Fibroblast of lung (primary cell): ENCODE measurements around the gene OSCAR. TPM values are rescaled to one million over a fixed set of nuclear protein-coding genes. Genes with fewer than 3 reads are reported as not detected.

Experiments used
- DNase-seq, 2 donors: peaks; one replicate each; pipeline versions ENCODE4 v3.0.0 to v3.0.0-alpha.2; 2010; ENCODE audit warnings: low read depth in 2 of 2
- H2AFZ ChIP-seq: 2 replicates; pipeline ENCODE4 v1.5.1; 2012; ENCODE audit warnings: low read length, control low read depth, inconsistent platforms
- H3K27ac ChIP-seq: 2 replicates; pipeline ENCODE4 v1.5.1; 2011; ENCODE audit warnings: low read length, control low read depth; ENCODE audit not compliant: insufficient read depth
- H3K27me3 ChIP-seq: 2 replicates; pipeline ENCODE4 v1.5.1; 2011; ENCODE audit warnings: mild to moderate bottlenecking, low read length; ENCODE audit not compliant: control insufficient read depth, insufficient read depth
- H3K36me3 ChIP-seq: 2 replicates; pipeline ENCODE4 v1.5.1; 2011; ENCODE audit warnings: low read length; ENCODE audit not compliant: control insufficient read depth, insufficient read depth
- H3K4me1 ChIP-seq: 2 replicates; pipeline ENCODE4 v1.5.1; 2011; ENCODE audit warnings: low read length; ENCODE audit not compliant: control insufficient read depth, insufficient read depth; ENCODE audit errors: extremely low read depth
- H3K4me2 ChIP-seq: 2 replicates; pipeline ENCODE4 v1.5.1; 2011; ENCODE audit warnings: low read length, control low read depth; ENCODE audit not compliant: insufficient read depth; ENCODE audit errors: extremely low read depth
- H3K4me3 ChIP-seq, 4 experiments: fragments of 200-600 bp in 1 of 4; sonication (generic) in 1 of 4; replicated peaks in 1 of 4; 2 replicates each; pipeline ENCODE4 v1.5.1; 2011 to 2016; ENCODE audit warnings: low read length in 4 of 4, low read depth in 3 of 4, mild to moderate bottlenecking in 3 of 4, control low read depth in 2 of 4, inconsistent platforms in 1 of 4, mixed read lengths in 1 of 4; ENCODE audit not compliant: insufficient read depth in 1 of 4; ENCODE audit errors: control extremely low read depth in 1 of 4
- H3K79me2 ChIP-seq: 2 replicates; pipeline ENCODE4 v1.5.1; 2012; ENCODE audit warnings: mild to moderate bottlenecking, low read length, inconsistent platforms; ENCODE audit not compliant: control insufficient read depth, insufficient read depth
- H3K9ac ChIP-seq: 2 replicates; pipeline ENCODE4 v1.5.1; 2011; ENCODE audit warnings: mild to moderate bottlenecking, low read length, control low read depth; ENCODE audit not compliant: insufficient read depth
- H3K9me3 ChIP-seq: 2 replicates; pipeline ENCODE4 v1.5.1; 2012; ENCODE audit warnings: low read depth, low read length; ENCODE audit not compliant: control insufficient read depth, insufficient read depth
- H4K20me1 ChIP-seq: 2 replicates; pipeline ENCODE4 v1.5.1; 2011; ENCODE audit warnings: low read length; ENCODE audit not compliant: control insufficient read depth, insufficient read depth; ENCODE audit errors: extremely low read depth
- EZH2 ChIP-seq: IDR thresholded peaks from 2 replicates; pipeline ENCODE4 v1.5.1; 2012; ENCODE audit warnings: low read length, control low read depth, mild to moderate bottlenecking; ENCODE audit errors: missing control alignments
- polyA plus RNA-seq, 2 donors: library from polyadenylated mRNA; depleted of rRNA in 1 of 2; stranded (reverse) in 1 of 2; unstranded in 1 of 2; fragments of >200 nt; gene quantifications; 2 replicates each; pipeline ENCODE4 v1.2.1, GENCODE V29; 2011 to 2012; ENCODE audit warnings: missing spikeins in 1 of 2
- total RNA-seq: library from RNA; depleted of rRNA; stranded (reverse); fragments of >200 nt; gene quantifications from 2 replicates; pipeline ENCODE4 v1.2.1, GENCODE V29; 2014
- TF ChIP-seq, protein P1 (sequence below), 2 donors: IDR thresholded peaks in 1 of 2; conservative IDR thresholded peaks in 1 of 2; 1 replicate in 1 of 2; 2 replicates in 1 of 2; pipeline ENCODE4 v1.5.1; 2011 to 2012; ENCODE audit warnings: low read length in 2 of 2, control low read depth in 1 of 2, inconsistent platforms in 1 of 2, low read depth in 1 of 2, mild to moderate bottlenecking in 1 of 2

Gene OSCAR
- total and polyA plus RNA-seq, 2 donors (not counting 1 experiment from before 2014, with no cell fraction given) = under 0.01 to 0.14 TPM

DNA sequence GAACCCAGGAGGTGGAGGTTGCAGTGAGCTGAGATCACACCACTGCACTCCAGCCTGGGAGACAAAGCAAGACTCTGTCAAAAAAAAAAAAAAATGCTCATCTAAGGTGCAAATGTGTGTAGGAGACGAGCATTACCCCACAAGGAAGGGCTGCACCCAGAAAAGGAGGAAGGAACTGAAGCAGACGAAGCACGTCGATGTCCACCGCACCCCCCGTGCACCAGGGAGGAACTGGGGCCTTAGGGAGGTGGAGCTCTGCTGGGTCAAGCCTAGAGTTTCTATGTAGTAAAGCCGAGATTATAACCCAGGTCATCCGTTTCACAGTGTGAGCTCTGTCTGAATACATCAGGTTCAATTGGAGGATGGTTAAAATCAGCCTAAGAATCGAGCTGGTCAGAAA, 38.0 kb downstream of the OSCAR start:
- no peak for DNase-seq
- TF ChIP-seq EZH2 = no peak
- TF ChIP-seq, protein P1, sequence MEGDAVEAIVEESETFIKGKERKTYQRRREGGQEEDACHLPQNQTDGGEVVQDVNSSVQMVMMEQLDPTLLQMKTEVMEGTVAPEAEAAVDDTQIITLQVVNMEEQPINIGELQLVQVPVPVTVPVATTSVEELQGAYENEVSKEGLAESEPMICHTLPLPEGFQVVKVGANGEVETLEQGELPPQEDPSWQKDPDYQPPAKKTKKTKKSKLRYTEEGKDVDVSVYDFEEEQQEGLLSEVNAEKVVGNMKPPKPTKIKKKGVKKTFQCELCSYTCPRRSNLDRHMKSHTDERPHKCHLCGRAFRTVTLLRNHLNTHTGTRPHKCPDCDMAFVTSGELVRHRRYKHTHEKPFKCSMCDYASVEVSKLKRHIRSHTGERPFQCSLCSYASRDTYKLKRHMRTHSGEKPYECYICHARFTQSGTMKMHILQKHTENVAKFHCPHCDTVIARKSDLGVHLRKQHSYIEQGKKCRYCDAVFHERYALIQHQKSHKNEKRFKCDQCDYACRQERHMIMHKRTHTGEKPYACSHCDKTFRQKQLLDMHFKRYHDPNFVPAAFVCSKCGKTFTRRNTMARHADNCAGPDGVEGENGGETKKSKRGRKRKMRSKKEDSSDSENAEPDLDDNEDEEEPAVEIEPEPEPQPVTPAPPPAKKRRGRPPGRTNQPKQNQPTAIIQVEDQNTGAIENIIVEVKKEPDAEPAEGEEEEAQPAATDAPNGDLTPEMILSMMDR (conservative IDR thresholded peaks at IDR 0.05 in 1 of 2, IDR thresholded peaks at IDR 0.05 in 1 of 2; ENCODE audit: low read depth in 1 of 2, low read length in 2 of 2) = no peak
- H3K27ac ChIP-seq = no peak overlapping the region
- no peaks in the 10 kb centered on the region for H4K20me1 ChIP-seq
- H3K9ac ChIP-seq = no peak overlapping the region
- H3K4me1 ChIP-seq = no peaks in the 10 kb centered on the region
- H3K27me3 ChIP-seq = no peaks in the 10 kb centered on the region
- no peak overlapping the region for H3K4me3 ChIP-seq
- no peaks in the 10 kb centered on the region for H3K79me2 ChIP-seq
- no peak overlapping the region for H2AFZ ChIP-seq
- no peak overlapping the region for H3K4me2 ChIP-seq
- H3K9me3 ChIP-seq = no peaks in the 10 kb centered on the region
- H3K36me3 ChIP-seq = no peaks in the 10 kb centered on the region

DNA sequence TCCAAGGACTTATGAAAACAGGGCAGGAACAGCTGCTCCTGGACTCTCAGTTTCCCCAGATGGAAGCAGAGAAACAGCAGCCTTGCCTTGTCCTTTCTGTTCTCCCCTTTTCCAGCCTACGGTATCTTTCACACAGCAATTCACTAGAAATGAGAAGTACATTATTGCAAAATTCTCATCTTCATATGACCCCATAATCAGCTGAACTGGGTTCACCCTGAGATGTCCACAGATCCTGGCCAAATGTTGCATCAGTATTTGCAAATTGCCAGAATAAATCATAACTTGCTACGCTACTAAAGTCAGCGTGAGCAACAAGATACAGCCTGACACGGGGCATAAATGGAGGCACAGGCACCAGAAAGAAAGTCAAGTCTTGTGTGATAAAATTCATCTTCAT, 53.0 kb downstream of the OSCAR start:
- no peak for TF ChIP-seq EZH2
- TF ChIP-seq, protein P1 (conservative IDR thresholded peaks at IDR 0.05 in 1 of 2, IDR thresholded peaks at IDR 0.05 in 1 of 2; ENCODE audit: low read depth in 1 of 2, low read length in 2 of 2) = no peak
- no peaks in the 10 kb centered on the region for H4K20me1 ChIP-seq
- H3K36me3 ChIP-seq = no peaks in the 10 kb centered on the region
- no peaks in the 10 kb centered on the region for H3K79me2 ChIP-seq
- no peak overlapping the region for H2AFZ ChIP-seq
- H3K9me3 ChIP-seq = no peaks in the 10 kb centered on the region
- no peaks in the 10 kb centered on the region for H3K27me3 ChIP-seq
- no peaks in the 10 kb centered on the region for H3K4me1 ChIP-seq
- H3K4me2 ChIP-seq = no peak overlapping the region
- no peak overlapping the region for H3K9ac ChIP-seq
- H3K4me3 ChIP-seq = no peak overlapping the region
- no peak for DNase-seq
- H3K27ac ChIP-seq = no peak overlapping the region

DNA sequence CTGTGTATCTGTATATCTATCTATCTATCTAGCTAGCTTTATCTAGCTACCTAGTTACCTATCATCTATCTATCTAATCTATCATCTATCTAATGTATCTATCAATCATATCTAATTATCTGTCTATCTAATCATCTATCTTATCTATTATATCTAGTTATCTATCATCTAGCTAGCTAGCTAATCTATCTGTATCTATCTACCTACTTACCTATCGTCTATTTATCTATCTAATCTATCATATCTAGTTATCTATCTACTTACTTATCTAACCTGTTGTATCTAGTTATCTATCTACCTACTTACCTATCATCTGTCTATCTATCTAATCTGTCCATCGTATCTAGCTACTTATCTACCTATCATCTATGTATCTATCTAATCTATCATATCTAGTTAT, 54.8 kb downstream of the OSCAR start:
- Histone ChIP-seq H3K27me3 (no peaks in the 10 kb centered on the region), H3K9ac (no peak overlapping the region), H4K20me1 (no peaks in the 10 kb centered on the region), H3K9me3 (no peaks in the 10 kb centered on the region), H3K79me2 (no peaks in the 10 kb centered on the region), H2AFZ (no peak overlapping the region), H3K4me2 (no peak overlapping the region), H3K27ac (no peak overlapping the region), H3K36me3 (no peaks in the 10 kb centered on the region), H3K4me1 (no peaks in the 10 kb centered on the region), H3K4me3 (no peak overlapping the region)
- DNase-seq = no peak
- TF ChIP-seq EZH2 = no peak
- TF ChIP-seq, protein P1 (conservative IDR thresholded peaks at IDR 0.05 in 1 of 2, IDR thresholded peaks at IDR 0.05 in 1 of 2; ENCODE audit: low read depth in 1 of 2, low read length in 2 of 2) = no peak

Other genes with a start within 250 kb of the OSCAR start
- gene MYADM, start 232.9 kb downstream of the OSCAR start, total RNA-seq = 3.1 and 9.1 TPM in 2 replicates
- 46.0 and 51.5 TPM in 2 replicates for gene MYADM, start 232.9 kb downstream of the OSCAR start, polyA plus RNA-seq
- gene PRKCG, start 218.6 kb downstream of the OSCAR start, total RNA-seq = not detected in 2 replicates
- not detected in 2 replicates for gene PRKCG, start 218.6 kb downstream of the OSCAR start, polyA plus RNA-seq
- gene CACNG7, start 191.5 kb downstream of the OSCAR start, total RNA-seq = 0.17 and 0.26 TPM in 2 replicates
- gene CACNG7, start 191.5 kb downstream of the OSCAR start, polyA plus RNA-seq = 0.68 and 3.2 TPM in 2 replicates
- under 0.01 TPM in 1 of 2 replicates, not detected in the other for gene CACNG8, start 137.9 kb downstream of the OSCAR start, total RNA-seq
- gene CACNG8, start 137.9 kb downstream of the OSCAR start, polyA plus RNA-seq = 0.01 TPM in 2 replicates
- gene CACNG6, start 109.2 kb downstream of the OSCAR start, total RNA-seq = under 0.01 TPM in 1 of 2 replicates, not detected in the other
- 0.06 TPM in 1 of 2 replicates, not detected in the other for gene CACNG6, start 109.2 kb downstream of the OSCAR start, polyA plus RNA-seq
- gene VSTM1, start 36.9 kb downstream of the OSCAR start, total RNA-seq = not detected in 2 replicates
- gene VSTM1, start 36.9 kb downstream of the OSCAR start, polyA plus RNA-seq = not detected in 2 replicates
- not detected in 2 replicates for gene TARM1, start 19.4 kb downstream of the OSCAR start, total RNA-seq
- gene TARM1, start 19.4 kb downstream of the OSCAR start, polyA plus RNA-seq = not detected in 2 replicates
- gene NDUFA3, start 2.1 kb upstream of the OSCAR start, total RNA-seq = 10.3 and 22.8 TPM in 2 replicates
- gene NDUFA3, start 2.1 kb upstream of the OSCAR start, polyA plus RNA-seq = 35.4 and 35.9 TPM in 2 replicates
- gene TFPT, start 14.9 kb upstream of the OSCAR start, total RNA-seq = 16.7 and 19.2 TPM in 2 replicates
- gene TFPT, start 14.9 kb upstream of the OSCAR start, polyA plus RNA-seq = 9.0 and 10.8 TPM in 2 replicates
- gene PRPF31, start 15.0 kb upstream of the OSCAR start, total RNA-seq = 43.4 and 45.2 TPM in 2 replicates
- 48.7 and 68.3 TPM in 2 replicates for gene PRPF31, start 15.0 kb upstream of the OSCAR start, polyA plus RNA-seq
- 6.2 and 10.4 TPM in 2 replicates for gene CNOT3, start 37.0 kb upstream of the OSCAR start, total RNA-seq
- gene CNOT3, start 37.0 kb upstream of the OSCAR start, polyA plus RNA-seq = 10.7 and 19.5 TPM in 2 replicates
- 6.7 and 7.3 TPM in 2 replicates for gene LENG1, start 58.9 kb upstream of the OSCAR start, total RNA-seq
- 3.2 and 3.5 TPM in 2 replicates for gene LENG1, start 58.9 kb upstream of the OSCAR start, polyA plus RNA-seq
- 0.26 and 0.33 TPM in 2 replicates for gene TMC4, start 72.4 kb upstream of the OSCAR start, total RNA-seq
- 0.25 and 0.59 TPM in 2 replicates for gene TMC4, start 72.4 kb upstream of the OSCAR start, polyA plus RNA-seq
- gene MBOAT7, start 88.8 kb upstream of the OSCAR start, total RNA-seq = 25.2 and 41.1 TPM in 2 replicates
- 28.6 and 42.0 TPM in 2 replicates for gene MBOAT7, start 88.8 kb upstream of the OSCAR start, polyA plus RNA-seq
- gene TSEN34, start 90.5 kb upstream of the OSCAR start, total RNA-seq = 57.8 and 61.6 TPM in 2 replicates
- 22.5 and 30.5 TPM in 2 replicates for gene TSEN34, start 90.5 kb upstream of the OSCAR start, polyA plus RNA-seq
- 2,583 and 2,622 TPM in 2 replicates for gene RPS9, start 100.1 kb upstream of the OSCAR start, total RNA-seq
- gene RPS9, start 100.1 kb upstream of the OSCAR start, polyA plus RNA-seq = 1,242 and 1,509 TPM in 2 replicates
- gene LILRB3, start 122.2 kb upstream of the OSCAR start, total RNA-seq = not detected in 2 replicates
- gene LILRB3, start 122.2 kb upstream of the OSCAR start, polyA plus RNA-seq = not detected in 2 replicates
- not detected in 2 replicates for gene LILRA6, start 142.0 kb upstream of the OSCAR start, total RNA-seq
- not detected in 2 replicates for gene LILRA6, start 142.0 kb upstream of the OSCAR start, polyA plus RNA-seq
- gene LILRB5, start 156.5 kb upstream of the OSCAR start, total RNA-seq = not detected in 2 replicates
- not detected in 2 replicates for gene LILRB5, start 156.5 kb upstream of the OSCAR start, polyA plus RNA-seq
- gene LILRB2, start 180.3 kb upstream of the OSCAR start, total RNA-seq = not detected in 2 replicates
- not detected in 2 replicates for gene LILRB2, start 180.3 kb upstream of the OSCAR start, polyA plus RNA-seq
- gene LILRA5, start 212.4 kb upstream of the OSCAR start, total RNA-seq = not detected in 2 replicates
- not detected in 2 replicates for gene LILRA5, start 212.4 kb upstream of the OSCAR start, polyA plus RNA-seq
- not detected in 2 replicates for gene LILRA4, start 238.4 kb upstream of the OSCAR start, total RNA-seq
- not detected in 2 replicates for gene LILRA4, start 238.4 kb upstream of the OSCAR start, polyA plus RNA-seq